Coronary artery (tissue), 2 donors: ENCODE measurements around the gene ALKBH3.

Experiments
- DNase-seq: peaks from one replicate; pipeline ENCODE4 v3.0.0-alpha.2; 2017; ENCODE audit warnings: low spot score
- H3K27ac ChIP-seq, 2 donors: fragments of 200-600 bp; sonication (generic); one replicate each; pipeline ENCODE4 v1.5.1; 2016 to 2019
- H3K4me3 ChIP-seq: fragments of 200-600 bp; sonication (generic); 2 replicates; pipeline ENCODE4 v1.5.1; 2016; ENCODE audit warnings: mild to moderate bottlenecking, moderate library complexity
- CTCF ChIP-seq: fragments of 200-600 bp; sonication (generic); IDR thresholded peaks from one replicate; pipeline ENCODE4 v1.5.1; 2019; ENCODE audit warnings: antibody characterized with exemption

Gene ALKBH3

GRCh38 chr11:43908683-43909082, 28.1 kb downstream of the ALKBH3 start:
- no peak for DNase-seq
- Histone ChIP-seq H3K4me3 (no peak overlapping the region), H3K27ac (no peak overlapping the region)
- TF ChIP-seq CTCF: no peak

GRCh38 chr11:43913829-43914380, 33.3 kb downstream of the ALKBH3 start:
- H3K4me3 ChIP-seq: no peak overlapping the region
- DNase-seq: no peak
- TF ChIP-seq CTCF: no peak
- H3K27ac ChIP-seq: no peak overlapping the region

GRCh38 chr11:43914466-43914865, 33.8 kb downstream of the ALKBH3 start:
- H3K27ac ChIP-seq: no peak overlapping the region
- H3K4me3 ChIP-seq: no peak overlapping the region
- TF ChIP-seq CTCF: no peak
- no peak for DNase-seq

GRCh38 chr11:43916621-43917020, 36.0 kb downstream of the ALKBH3 start:
- H3K27ac ChIP-seq: peak overlapping the region in 1 of 2 donors; percentile 91
- no peak for DNase-seq
- H3K4me3 ChIP-seq: no peak overlapping the region
- TF ChIP-seq CTCF: no peak

GRCh38 chr11:43917851-43918250, 37.2 kb downstream of the ALKBH3 start:
- DNase-seq: no peak
- Histone ChIP-seq H3K4me3 (no peak overlapping the region), H3K27ac (peak overlapping the region; percentile 90 to 91)
- no peak for TF ChIP-seq CTCF

GRCh38 chr11:43918662-43919061, 38.0 kb downstream of the ALKBH3 start:
- no peak overlapping the region for H3K4me3 ChIP-seq
- DNase-seq: no peak
- no peak for TF ChIP-seq CTCF
- H3K27ac ChIP-seq: peak overlapping the region; percentile 90 to 91

- TF ChIP-seq CTCF: no peak
- Histone ChIP-seq H3K4me3 (peak overlapping the region; percentile 2), H3K27ac (peak overlapping the region; percentile 90 to 91)
- no peak for DNase-seq
Measured at GRCh38 chr11:43919852-43920597, 39.4 kb downstream of the ALKBH3 start.
